ENCODE results near the gene CTXND1.

CTXND1 gene

GRCh38 chr15:80184554-80184953 lies 67.5 kb downstream of the CTXND1 start:
- TF ChIP-seq EZH2phosphoT487 (IDR thresholded peaks at IDR 0.05; ENCODE audit: borderline replicate concordance, low read length): no peak
- no peak for TF ChIP-seq CTCF (IDR thresholded peaks at IDR 0.05; ENCODE audit: low read depth, low read length, poor library complexity, severe bottlenecking)
- no peaks in the 10 kb centered on the region for H3K27me3 ChIP-seq (ENCODE audit: control insufficient read depth, low read length)
- no peak overlapping the region for H3K4me2 ChIP-seq (ENCODE audit: low read length)
- no peaks in the 10 kb centered on the region for H3K9me2 ChIP-seq (replicated peaks; ENCODE audit: control insufficient read depth, low read length)
- no peaks in the 10 kb centered on the region for H3K9me3 ChIP-seq (ENCODE audit: control insufficient read depth, insufficient read depth, low read length)
- H3F3A ChIP-seq (ENCODE audit: control insufficient read depth, insufficient read depth): no peaks in the 10 kb centered on the region
- H4K20me1 ChIP-seq (ENCODE audit: control insufficient read depth, insufficient read depth, low read depth, low read length): no peaks in the 10 kb centered on the region
- H3K36me3 ChIP-seq (ENCODE audit: control insufficient read depth, low read length): no peaks in the 10 kb centered on the region
- H3K79me2 ChIP-seq (ENCODE audit: control insufficient read depth, low read length): no peaks in the 10 kb centered on the region
- no peak overlapping the region for H3K4me3 ChIP-seq (ENCODE audit: low read length)
- no peak overlapping the region for H3K27ac ChIP-seq (ENCODE audit: low read depth, low read length)
- H3K4me1 ChIP-seq (ENCODE audit: control insufficient read depth, low read length): no peaks in the 10 kb centered on the region

GRCh38 chr15:80183886-80184285 lies 68.1 kb downstream of the CTXND1 start:
- no peaks in the 10 kb centered on the region for H4K20me1 ChIP-seq (ENCODE audit: control insufficient read depth, insufficient read depth, low read depth, low read length)
- no peak overlapping the region for H3K27ac ChIP-seq (ENCODE audit: low read depth, low read length)
- no peak overlapping the region for H3K4me2 ChIP-seq (ENCODE audit: low read length)
- H3K9me3 ChIP-seq (ENCODE audit: control insufficient read depth, insufficient read depth, low read length): no peaks in the 10 kb centered on the region
- H3K9me2 ChIP-seq (replicated peaks; ENCODE audit: control insufficient read depth, low read length): no peaks in the 10 kb centered on the region
- no peaks in the 10 kb centered on the region for H3K27me3 ChIP-seq (ENCODE audit: control insufficient read depth, low read length)
- H3K36me3 ChIP-seq (ENCODE audit: control insufficient read depth, low read length): no peaks in the 10 kb centered on the region
- no peaks in the 10 kb centered on the region for H3F3A ChIP-seq (ENCODE audit: control insufficient read depth, insufficient read depth)
- H3K4me3 ChIP-seq (ENCODE audit: low read length): no peak overlapping the region
- TF ChIP-seq EZH2phosphoT487 (IDR thresholded peaks at IDR 0.05; ENCODE audit: borderline replicate concordance, low read length): no peak
- no peak for TF ChIP-seq CTCF (IDR thresholded peaks at IDR 0.05; ENCODE audit: low read depth, low read length, poor library complexity, severe bottlenecking)
- no peaks in the 10 kb centered on the region for H3K79me2 ChIP-seq (ENCODE audit: control insufficient read depth, low read length)
- H3K4me1 ChIP-seq (ENCODE audit: control insufficient read depth, low read length): no peaks in the 10 kb centered on the region

- H3K4me2 ChIP-seq (ENCODE audit: low read length): no peak overlapping the region
- H3K36me3 ChIP-seq (ENCODE audit: control insufficient read depth, low read length): no peaks in the 10 kb centered on the region
- no peak overlapping the region for H3K4me3 ChIP-seq (ENCODE audit: low read length)
- H3K79me2 ChIP-seq (ENCODE audit: control insufficient read depth, low read length): no peaks in the 10 kb centered on the region
- H3F3A ChIP-seq (ENCODE audit: control insufficient read depth, insufficient read depth): no peaks in the 10 kb centered on the region
- no peaks in the 10 kb centered on the region for H4K20me1 ChIP-seq (ENCODE audit: control insufficient read depth, insufficient read depth, low read depth, low read length)
- no peaks in the 10 kb centered on the region for H3K4me1 ChIP-seq (ENCODE audit: control insufficient read depth, low read length)
- H3K9me2 ChIP-seq (replicated peaks; ENCODE audit: control insufficient read depth, low read length): no peaks in the 10 kb centered on the region
- H3K27ac ChIP-seq (ENCODE audit: low read depth, low read length): no peak overlapping the region
- TF ChIP-seq EZH2phosphoT487 (IDR thresholded peaks at IDR 0.05; ENCODE audit: borderline replicate concordance, low read length) (no peak), CTCF (IDR thresholded peaks at IDR 0.05; ENCODE audit: low read depth, low read length, poor library complexity, severe bottlenecking) (no peak)
- no peaks in the 10 kb centered on the region for H3K9me3 ChIP-seq (ENCODE audit: control insufficient read depth, insufficient read depth, low read length)
- H3K27me3 ChIP-seq (ENCODE audit: control insufficient read depth, low read length): no peaks in the 10 kb centered on the region
These were observed 68.7 kb downstream of the CTXND1 start for GRCh38 chr15:80183306-80183705.

All from DOHH2 (cell line).